H1 (cell line): ENCODE results near the gene ASB6. TPM values are rescaled to one million over a fixed set of nuclear protein-coding genes. Genes with fewer than 3 reads are reported as not detected.

Source experiments
- CTCF ChIA-PET: fragments of 300-600 bp; sonication (Branson Sonifier 250); formaldehyde crosslinking; loops from one replicate; lab custom pipeline; 2021; ENCODE audit not compliant: partially characterized antibody; lab: Charles Lee
- POLR2A ChIA-PET: fragments of 300-600 bp; sonication (Branson Sonifier 250); formaldehyde crosslinking; loops from one replicate; lab custom pipeline; 2021; ENCODE audit warnings: inconsistent platforms; ENCODE audit not compliant: partially characterized antibody; lab: Charles Lee
- DNase-seq, 2 experiments: peaks; one replicate each; pipeline versions ENCODE4 v3.0.0 to v3.0.0-alpha.2; 2010 to 2022; ENCODE audit warnings: low spot score in 2 of 2, low read depth in 1 of 2, mixed read lengths in 1 of 2
- FAIRE-seq: peaks from 2 replicates; lab custom pipeline; 2011; peaks lifted over from hg19 to GRCh38; lab: Jason Lieb, UNC
- H2AFZ ChIP-seq: 2 replicates; pipeline ENCODE4 v1.8.1; 2012; ENCODE audit warnings: low read length, inconsistent platforms
- H2AK5ac ChIP-seq: 2 replicates; pipeline ENCODE4 v1.6.1; 2013; ENCODE audit warnings: low read depth, low read length
- H2BK120ac ChIP-seq: replicated peaks from 2 replicates; pipeline ENCODE3; 2013; ENCODE audit warnings: low read depth, low read length, inconsistent platforms
- H2BK12ac ChIP-seq: 2 replicates; pipeline ENCODE4 v1.6.1; 2013; ENCODE audit warnings: low read depth, low read length
- H2BK15ac ChIP-seq: 2 replicates; pipeline ENCODE4 v1.6.1; 2013; ENCODE audit warnings: low read length
- H2BK20ac ChIP-seq: 2 replicates; pipeline ENCODE4 v1.6.1; 2013; ENCODE audit warnings: low read length
- H2BK5ac ChIP-seq: 2 replicates; pipeline ENCODE4 v1.6.1; 2013; ENCODE audit warnings: low read depth, low read length
- H3K14ac ChIP-seq: 2 replicates; pipeline ENCODE4 v1.6.1; 2013; ENCODE audit warnings: inconsistent platforms; ENCODE audit not compliant: insufficient read length
- H3K18ac ChIP-seq: 2 replicates; pipeline ENCODE4 v1.6.1; 2013; ENCODE audit warnings: low read length; ENCODE audit errors: extremely low read depth
- H3K23ac ChIP-seq: 2 replicates; pipeline ENCODE4 v1.6.1; 2013; ENCODE audit warnings: inconsistent platforms; ENCODE audit not compliant: insufficient read length
- H3K23me2 ChIP-seq: 2 replicates; pipeline ENCODE4 v1.6.1; 2013; ENCODE audit warnings: low read depth, low read length
- H3K27ac ChIP-seq: 2 replicates; pipeline ENCODE4 v1.6.1; 2011; ENCODE audit warnings: low read depth, low read length, inconsistent platforms
- H3K27me3 ChIP-seq, 4 experiments: replicated peaks in 1 of 4; 1 replicate in 1 of 4; 2 replicates in 3 of 4; pipeline versions ENCODE4 v1.6.1 to v1.8.1; 2011 to 2013; ENCODE audit warnings: low read length in 3 of 4, mild to moderate bottlenecking in 3 of 4, inconsistent platforms in 2 of 4, mixed read lengths in 2 of 4, moderate library complexity in 1 of 4; ENCODE audit not compliant: control insufficient read depth in 3 of 4, insufficient read depth in 3 of 4; ENCODE audit errors: extremely low read depth in 1 of 4
- H3K36me3 ChIP-seq, 4 experiments: 2 replicates each; pipeline versions ENCODE4 v1.6.1 to v1.8.1; 2011 to 2013; ENCODE audit warnings: mild to moderate bottlenecking in 4 of 4, low read length in 3 of 4, moderate library complexity in 2 of 4, control low read depth in 1 of 4, inconsistent platforms in 1 of 4; ENCODE audit not compliant: insufficient read depth in 4 of 4, control insufficient read depth in 2 of 4
- H3K4ac ChIP-seq: replicated peaks from 2 replicates; pipeline ENCODE3; 2013; ENCODE audit warnings: low read length, low read depth, mixed read lengths, inconsistent platforms; ENCODE audit not compliant: insufficient read length
- H3K4me1 ChIP-seq, 4 experiments: replicated peaks in 1 of 4; 1 replicate in 1 of 4; 2 replicates in 3 of 4; pipeline versions ENCODE4 v1.6.1 to v1.8.1; 2011 to 2013; ENCODE audit warnings: low read length in 3 of 4, inconsistent platforms in 2 of 4, mixed read lengths in 1 of 4; ENCODE audit not compliant: insufficient read depth in 4 of 4, control insufficient read depth in 3 of 4
- H3K4me2 ChIP-seq, 2 experiments: 2 replicates each; pipeline versions ENCODE4 v1.6.1 to v1.8.1; 2011 to 2013; ENCODE audit warnings: low read depth in 2 of 2, low read length in 2 of 2, control low read depth in 1 of 2, inconsistent platforms in 1 of 2, mild to moderate bottlenecking in 1 of 2; ENCODE audit not compliant: insufficient read depth in 1 of 2
- H3K4me3 ChIP-seq, 4 experiments: fragments of 200-600, 300-600 bp in 1 of 4; sonication (generic), shearing (Covaris generic), sonication (Bioruptor Twin) in 1 of 4; 2 replicates each; pipeline versions ENCODE4 v1.5.1 to v1.8.1; 2011 to 2016; ENCODE audit warnings: low read length in 4 of 4, low read depth in 3 of 4, control low read depth in 2 of 4, inconsistent platforms in 2 of 4, mild to moderate bottlenecking in 2 of 4, mixed read lengths in 1 of 4, moderate library complexity in 1 of 4; ENCODE audit not compliant: insufficient read depth in 2 of 4; ENCODE audit errors: extremely low read depth in 1 of 4
- H3K56ac ChIP-seq: replicated peaks from 2 replicates; pipeline ENCODE3; 2013; ENCODE audit warnings: low read depth, mild to moderate bottlenecking, mixed read lengths, low read length, inconsistent platforms; ENCODE audit not compliant: insufficient read length
- H3K79me1 ChIP-seq: 2 replicates; pipeline ENCODE4 v1.6.1; 2013; ENCODE audit warnings: low read depth, low read length, control low read depth
- H3K79me2 ChIP-seq, 2 experiments: 2 replicates each; pipeline versions ENCODE4 v1.6.1 to v1.8.1; 2012 to 2013; ENCODE audit warnings: low read length in 2 of 2, mild to moderate bottlenecking in 2 of 2, inconsistent platforms in 1 of 2; ENCODE audit not compliant: insufficient read depth in 2 of 2, control insufficient read depth in 1 of 2
- H3K9ac ChIP-seq, 4 experiments: replicated peaks in 1 of 4; 1 replicate in 1 of 4; 2 replicates in 3 of 4; pipeline versions ENCODE4 v1.6.1 to v1.8.1; 2011 to 2013; ENCODE audit warnings: low read depth in 3 of 4, low read length in 3 of 4, control low read depth in 2 of 4, mild to moderate bottlenecking in 2 of 4, moderate library complexity in 2 of 4, inconsistent platforms in 1 of 4; ENCODE audit errors: extremely low read depth in 1 of 4
- H3K9me3 ChIP-seq, 2 experiments: 2 replicates each; pipeline versions ENCODE4 v1.6.1 to v1.8.1; 2012 to 2013; ENCODE audit warnings: mild to moderate bottlenecking in 2 of 2, moderate library complexity in 2 of 2, control low read depth in 1 of 2, inconsistent platforms in 1 of 2, low read depth in 1 of 2, low read length in 1 of 2, mixed read lengths in 1 of 2; ENCODE audit not compliant: insufficient read depth in 2 of 2
- H4K20me1 ChIP-seq, 2 experiments: replicated peaks in 1 of 2; 2 replicates each; pipeline versions ENCODE3 to v1.8.1; 2011 to 2013; ENCODE audit warnings: inconsistent platforms in 2 of 2, low read length in 2 of 2, mild to moderate bottlenecking in 1 of 2; ENCODE audit not compliant: insufficient read depth in 2 of 2, control insufficient read depth in 1 of 2
- H4K5ac ChIP-seq: 2 replicates; pipeline ENCODE4 v1.6.1; 2013; ENCODE audit warnings: low read length, low read depth, mixed read lengths, inconsistent platforms; ENCODE audit not compliant: insufficient read length
- H4K8ac ChIP-seq: 2 replicates; pipeline ENCODE4 v1.8.0; 2013; ENCODE audit warnings: mild to moderate bottlenecking, moderate library complexity, low read length, inconsistent platforms; ENCODE audit not compliant: insufficient read depth; ENCODE audit errors: extremely low read depth
- H4K91ac ChIP-seq: replicated peaks from 2 replicates; pipeline ENCODE3; 2013; ENCODE audit warnings: low read length, mixed read lengths, inconsistent platforms; ENCODE audit not compliant: insufficient read length
- WGBS, 2 experiments: shearing (Covaris generic) in 1 of 2; methylation state at CpG; one replicate each; pipeline versions ENCODE4 v1.1.6 to v1.1.7; 2013 to 2015; ENCODE audit warnings: low lambda C conversion rate in 2 of 2, mixed read lengths in 2 of 2, inconsistent platforms in 1 of 2, low coverage in 1 of 2, missing lambda C conversion rate in 1 of 2; ENCODE audit not compliant: insufficient replicate concordance in 2 of 2, insufficient coverage in 1 of 2, insufficient read length in 1 of 2; ENCODE audit errors: extremely low coverage in 1 of 2, missing lambda C conversion rate in 1 of 2; 5-methylcytosine and 5-hydroxymethylcytosine counted together
- polyA plus RNA-seq, 7 experiments: library from polyadenylated mRNA; depleted of rRNA in 3 of 7; stranded (reverse) in 5 of 7; unstranded in 2 of 7; fragments of >200 nt in 5 of 7; fragments of 200-250 nt in 2 of 7; gene quantifications; 1 replicate in 5 of 7; 2 replicates in 1 of 7; 4 replicates in 1 of 7; pipeline versions ENCODE4 v1.2.1 to v1.2.3, GENCODE V29; 2011 to 2013; ENCODE audit warnings: missing spikeins in 2 of 7, mixed read lengths in 2 of 7
- total RNA-seq: library from RNA; stranded (reverse); fragmentation: NEBNext Ultra II Directional; extraction: Animal tissue kit (Norgen Biotek cat#: 25700); gene quantifications from 2 replicates; pipeline ENCODE4 v1.2.1, GENCODE V29; 2021
- TF ChIP-seq, protein P1 (sequence below): IDR thresholded peaks from 2 replicates; pipeline ENCODE4 v1.6.1; 2012; ENCODE audit warnings: low read length, inconsistent platforms

ASB6 gene
- total and polyA plus RNA-seq, 2 of the 8 experiments (the other 6 are each of a cell fraction or from before 2014, with no cell fraction given), result 14.0 to 17.3 TPM

DNA sequence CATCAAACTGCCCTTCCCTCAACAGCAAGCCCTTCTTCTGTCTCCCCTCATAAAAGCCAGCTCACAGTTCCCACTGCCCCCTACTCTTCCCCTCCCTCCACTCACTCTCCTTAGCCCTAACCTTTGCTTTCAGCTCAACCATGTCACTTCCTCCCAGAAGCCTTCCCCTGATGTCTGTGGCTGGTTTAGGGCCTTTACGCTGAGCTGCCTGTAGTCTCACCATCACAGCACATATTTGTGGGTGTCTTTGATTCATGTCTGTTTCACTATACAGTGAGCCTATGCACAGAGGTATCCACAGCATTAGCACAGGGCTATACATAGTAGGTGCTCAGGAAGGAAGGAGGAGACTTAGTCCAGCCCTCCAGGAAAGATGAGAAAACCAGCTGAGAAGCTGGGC, 55.7 kb downstream of the ASB6 start:
- Histone ChIP-seq H2BK15ac (0 out of 2 replicates have a peak overlapping the region, but pooled peaks have one; percentile 75), H4K20me1 (no peaks in the 10 kb centered on the region), H3K27me3 (peaks cover 0 to 3% (median 0%) of the 10 kb centered on the region in 4 experiments; a peak in 2 of 7 replicates), H3K23ac (no peak overlapping the region), H3K79me2 (no peaks in the 10 kb centered on the region), H3K23me2 (no peaks in the 10 kb centered on the region), H3K4me3 (no peak overlapping the region), H3K9me3 (no peaks in the 10 kb centered on the region), H3K79me1 (no peaks in the 10 kb centered on the region), H3K4me1 (peaks cover 0 to 8% (median 1%) of the 10 kb centered on the region in 4 experiments; a peak in 3 of 7 replicates), H2AK5ac (no peak overlapping the region; the same call in 1 of the 2 replicates), H3K36me3 (no peaks in the 10 kb centered on the region), H2BK20ac (no peak overlapping the region), H4K91ac (no peak overlapping the region), H2BK120ac (no peak overlapping the region), H3K18ac (no peak overlapping the region), H3K14ac (no peak overlapping the region), H3K56ac (no peak overlapping the region), H4K8ac (no peak overlapping the region; the same call in 1 of the 2 replicates), H3K27ac (no peak overlapping the region), H3K9ac (no peak overlapping the region), H4K5ac (no peak overlapping the region), H3K4me2 (no peak overlapping the region), H2AFZ (no peak overlapping the region), H3K4ac (no peak overlapping the region), H2BK5ac (peak overlapping the region; percentile 18; the same call in 1 of the 2 replicates), H2BK12ac (peak overlapping the region; percentile 2; the same call in 1 of the 2 replicates)
- ChIA-PET POLR2A (no interaction called here), CTCF (interaction anchor here (0.6 to 7.0 kb wide), 18 partner anchors 8 to 448 kb away, joined by 3 to 37 read pairs (median 4); no protein-coding TSS in a partner anchor)
- WGBS, 2 experiments, result 80% methylated on average over 1 of the region's 1 CpG; no CpG with 5 or more reads in 1 of the 2 experiments
- DNase-seq (no peak), FAIRE-seq (no peak)
- TF ChIP-seq, protein P1, sequence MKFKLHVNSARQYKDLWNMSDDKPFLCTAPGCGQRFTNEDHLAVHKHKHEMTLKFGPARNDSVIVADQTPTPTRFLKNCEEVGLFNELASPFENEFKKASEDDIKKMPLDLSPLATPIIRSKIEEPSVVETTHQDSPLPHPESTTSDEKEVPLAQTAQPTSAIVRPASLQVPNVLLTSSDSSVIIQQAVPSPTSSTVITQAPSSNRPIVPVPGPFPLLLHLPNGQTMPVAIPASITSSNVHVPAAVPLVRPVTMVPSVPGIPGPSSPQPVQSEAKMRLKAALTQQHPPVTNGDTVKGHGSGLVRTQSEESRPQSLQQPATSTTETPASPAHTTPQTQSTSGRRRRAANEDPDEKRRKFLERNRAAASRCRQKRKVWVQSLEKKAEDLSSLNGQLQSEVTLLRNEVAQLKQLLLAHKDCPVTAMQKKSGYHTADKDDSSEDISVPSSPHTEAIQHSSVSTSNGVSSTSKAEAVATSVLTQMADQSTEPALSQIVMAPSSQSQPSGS, result no peak
